Esophagus squamous epithelium (tissue), 4 donors: Measurements from ENCODE around the gene RABGAP1L.
"Not testable (repeated sequence)": the region's sequence is repeated elsewhere in the genome, so short reads cannot be mapped to it uniquely, and the experiment has no call there.

Source experiments
- POLR2A ChIP-seq, 4 donors: fragments of 450-650 bp; IDR thresholded peaks; one replicate each; pipeline ENCODE4 v1.6.1; 2017; ENCODE audit warnings: antibody characterized with exemption in 4 of 4, mild to moderate bottlenecking in 4 of 4, moderate library complexity in 3 of 4
- TF ChIP-seq, protein P1 (sequence below), 6 experiments: fragments of 450-650 bp in 4 of 6; fragments of 200-600 bp in 2 of 6; sonication (generic) in 2 of 6; IDR thresholded peaks; one replicate each; pipeline ENCODE4 v1.5.1; 2016 to 2019; ENCODE audit warnings: antibody characterized with exemption in 6 of 6, mild to moderate bottlenecking in 4 of 6, moderate library complexity in 4 of 6

DNA sequence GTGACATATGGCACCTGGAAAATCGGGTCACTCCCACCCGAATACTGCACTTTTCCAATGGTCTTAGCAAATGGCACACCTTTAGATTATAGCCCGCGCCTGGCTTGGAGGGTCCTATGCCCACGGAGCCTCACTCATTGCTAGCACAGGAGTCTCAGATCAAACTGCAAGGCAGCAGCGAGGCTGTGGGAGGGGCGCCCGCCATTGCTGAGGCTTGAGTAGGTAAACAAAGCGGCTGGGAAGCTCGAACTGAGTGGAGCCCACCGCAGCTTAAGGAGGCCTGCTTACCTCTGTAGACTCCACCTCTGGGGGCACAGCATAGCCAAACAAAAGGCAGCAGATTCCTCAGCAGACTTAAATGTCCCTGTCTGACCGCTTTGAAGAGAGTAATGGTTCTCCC lies 458.6 kb downstream of the RABGAP1L start:
- TF ChIP-seq, protein P1, sequence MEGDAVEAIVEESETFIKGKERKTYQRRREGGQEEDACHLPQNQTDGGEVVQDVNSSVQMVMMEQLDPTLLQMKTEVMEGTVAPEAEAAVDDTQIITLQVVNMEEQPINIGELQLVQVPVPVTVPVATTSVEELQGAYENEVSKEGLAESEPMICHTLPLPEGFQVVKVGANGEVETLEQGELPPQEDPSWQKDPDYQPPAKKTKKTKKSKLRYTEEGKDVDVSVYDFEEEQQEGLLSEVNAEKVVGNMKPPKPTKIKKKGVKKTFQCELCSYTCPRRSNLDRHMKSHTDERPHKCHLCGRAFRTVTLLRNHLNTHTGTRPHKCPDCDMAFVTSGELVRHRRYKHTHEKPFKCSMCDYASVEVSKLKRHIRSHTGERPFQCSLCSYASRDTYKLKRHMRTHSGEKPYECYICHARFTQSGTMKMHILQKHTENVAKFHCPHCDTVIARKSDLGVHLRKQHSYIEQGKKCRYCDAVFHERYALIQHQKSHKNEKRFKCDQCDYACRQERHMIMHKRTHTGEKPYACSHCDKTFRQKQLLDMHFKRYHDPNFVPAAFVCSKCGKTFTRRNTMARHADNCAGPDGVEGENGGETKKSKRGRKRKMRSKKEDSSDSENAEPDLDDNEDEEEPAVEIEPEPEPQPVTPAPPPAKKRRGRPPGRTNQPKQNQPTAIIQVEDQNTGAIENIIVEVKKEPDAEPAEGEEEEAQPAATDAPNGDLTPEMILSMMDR (IDR thresholded peaks at IDR 0.05): not testable (repeated sequence)
- not testable (repeated sequence) for TF ChIP-seq POLR2A (IDR thresholded peaks at IDR 0.05)
